22Rv1 (cell line): ENCODE data around the gene TGFBR2.

Source experiments
- H3K27ac ChIP-seq: fragments of 450-650 bp; 2 replicates; pipeline ENCODE4 v1.5.1; 2017
- CTCF ChIP-seq: fragments of 450-650 bp; IDR thresholded peaks from 2 replicates; pipeline ENCODE4 v1.5.1; 2017; ENCODE audit warnings: mild to moderate bottlenecking
- ZFX ChIP-seq: fragments of 450-650 bp; IDR thresholded peaks from 2 replicates; pipeline ENCODE4 v1.6.1; 2017; ENCODE audit warnings: antibody characterized with exemption, borderline replicate concordance

The TGFBR2 gene

GRCh38 chr3:30626443-30627180, 20.2 kb downstream of the TGFBR2 start:
- TF ChIP-seq ZFX (no peak), CTCF (no peak)
- no peak overlapping the region for H3K27ac ChIP-seq

- TF ChIP-seq CTCF = no peak
- TF ChIP-seq ZFX = no peak
- H3K27ac ChIP-seq = no peak overlapping the region
Measured at GRCh38 chr3:30628205-30628900, 22.0 kb downstream of the TGFBR2 start.

GRCh38 chr3:30628901-30629590, 22.6 kb downstream of the TGFBR2 start:
- TF ChIP-seq CTCF (no peak), ZFX (no peak)

GRCh38 chr3:30629746-30630145, 23.3 kb downstream of the TGFBR2 start:
- H3K27ac ChIP-seq = no peak overlapping the region
- no peak for TF ChIP-seq ZFX
- no peak for TF ChIP-seq CTCF

More at GRCh38 chr3:30628901-30629590, 22.6 kb downstream of the TGFBR2 start:
- no peak overlapping the region for H3K27ac ChIP-seq

GRCh38 chr3:30630238-30631030, 24.0 kb downstream of the TGFBR2 start:
- TF ChIP-seq ZFX (no peak), CTCF (no peak)
- no peak overlapping the region for H3K27ac ChIP-seq

- TF ChIP-seq ZFX (no peak), CTCF (no peak)
- no peak overlapping the region for H3K27ac ChIP-seq
Measured at GRCh38 chr3:30631243-30631904, 25.0 kb downstream of the TGFBR2 start.
